ENCODE data around the gene NELL2.
"Not testable (repeated sequence)": the region's sequence is repeated elsewhere in the genome, so short reads cannot be mapped to it uniquely, and the experiment has no call there.

Gene NELL2

DNA sequence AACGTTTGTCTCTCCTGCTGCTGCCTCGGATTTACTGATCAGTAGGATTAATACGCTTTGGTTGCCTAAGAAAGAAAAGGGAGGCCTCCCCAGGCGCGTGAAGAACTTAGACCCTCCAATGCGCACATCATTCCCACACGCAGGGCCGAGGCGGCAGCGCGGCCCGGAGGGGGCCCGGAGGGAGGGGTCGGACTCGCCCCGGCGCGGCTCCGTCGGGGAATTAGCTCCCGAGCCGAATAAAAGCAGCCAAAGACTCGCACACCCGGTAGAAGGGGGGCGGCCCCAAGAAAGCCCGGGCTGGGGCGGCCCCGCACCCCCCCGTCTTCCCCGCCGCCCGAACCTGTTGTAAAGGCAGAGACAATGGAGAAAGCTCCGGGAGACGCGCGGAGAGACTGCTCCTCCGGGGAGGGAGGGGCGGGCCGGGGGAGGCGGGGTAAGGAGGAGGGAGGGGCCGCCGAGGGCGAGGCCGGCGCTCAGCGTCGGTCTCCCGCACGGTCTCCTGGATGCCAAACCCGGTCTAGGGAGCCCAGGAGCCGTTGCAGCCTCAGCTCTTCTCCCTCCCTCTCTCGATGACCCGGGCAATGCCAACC is at the start of gene NELL2:
Gene NELL2, minus strand, starts transcription at position 362 of the 590 bp plus-strand sequence. CDS start 446 bp downstream, outside the sequence.
- peak; percentile 39 for DNase-seq

DNA sequence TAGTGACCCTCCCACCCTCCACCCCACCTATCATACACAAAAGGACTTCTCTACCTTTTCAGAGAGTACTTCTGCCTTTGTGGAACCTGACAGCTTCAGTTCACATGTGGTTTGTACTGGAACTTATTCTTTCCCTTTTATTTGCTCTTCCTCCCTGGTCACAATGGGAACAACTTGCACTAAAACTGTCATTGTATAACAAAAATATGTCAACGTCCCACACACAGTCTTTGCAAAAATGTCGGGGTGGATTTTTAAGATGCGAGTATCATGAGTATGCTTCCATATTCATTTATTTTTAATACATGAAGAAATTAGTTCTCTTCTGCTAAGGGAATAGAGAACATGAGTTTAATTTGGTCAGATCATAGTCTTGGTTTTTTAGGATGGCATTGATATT is 45.6 kb upstream of the NELL2 start:
- DNase-seq: no peak

DNA sequence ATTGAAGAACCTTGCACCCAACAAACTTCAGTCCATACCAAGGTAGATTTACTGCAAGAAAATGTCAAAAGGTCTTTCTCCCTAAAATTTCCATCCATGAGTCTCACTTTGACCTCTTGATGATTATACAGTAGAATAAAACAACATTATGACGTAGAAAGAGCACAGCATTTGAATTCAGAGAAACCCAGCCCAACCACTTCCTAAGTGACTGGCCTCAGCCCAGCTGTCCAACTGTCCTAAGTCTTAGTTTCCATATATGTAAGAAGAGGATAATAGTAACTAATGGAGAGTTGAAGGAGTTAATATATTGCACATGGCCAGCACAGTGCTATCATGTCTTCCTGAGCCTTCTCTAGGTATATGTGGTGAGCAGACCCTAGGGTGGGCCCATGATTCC is 41.0 kb upstream of the NELL2 start:
- DNase-seq: no peak

DNA sequence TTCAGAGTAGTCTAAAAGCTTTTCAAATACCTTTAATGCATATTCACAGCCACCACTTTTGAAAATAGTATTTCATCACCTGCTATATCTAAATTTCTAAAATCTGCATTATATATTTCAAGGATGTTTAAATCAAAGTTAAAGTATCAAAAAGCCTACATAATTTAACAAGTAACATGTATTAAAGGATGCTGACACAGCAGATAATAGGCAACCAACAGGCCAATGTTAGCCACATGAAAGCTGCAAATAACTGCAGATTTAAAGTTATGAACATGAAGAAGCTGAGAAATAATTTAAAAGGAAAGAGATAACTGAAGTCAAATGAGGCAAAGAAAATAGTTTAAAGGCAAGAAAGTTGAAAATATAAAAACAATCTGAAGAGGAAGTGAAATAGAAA is 39.8 kb upstream of the NELL2 start:
- DNase-seq: no peak

DNA sequence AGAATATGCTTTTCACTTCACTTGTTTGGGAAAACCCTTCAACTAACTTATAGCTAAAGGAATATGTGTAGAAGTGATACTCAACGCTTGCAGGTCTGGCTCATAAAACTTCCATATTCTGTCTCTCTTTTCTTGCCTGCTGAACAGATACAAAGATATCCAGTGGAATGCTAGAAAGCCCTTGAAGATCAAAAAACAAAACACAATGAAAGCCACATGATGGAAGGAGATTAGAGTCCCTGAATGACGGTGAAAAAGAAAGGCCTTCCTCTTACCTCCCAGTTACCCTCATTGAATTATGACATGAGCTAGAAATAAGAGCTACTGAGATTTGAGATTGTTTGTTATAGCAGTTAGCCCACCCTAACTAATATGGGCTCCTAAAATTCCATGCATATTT is 28.2 kb upstream of the NELL2 start:
- DNase-seq: no peak

DNA sequence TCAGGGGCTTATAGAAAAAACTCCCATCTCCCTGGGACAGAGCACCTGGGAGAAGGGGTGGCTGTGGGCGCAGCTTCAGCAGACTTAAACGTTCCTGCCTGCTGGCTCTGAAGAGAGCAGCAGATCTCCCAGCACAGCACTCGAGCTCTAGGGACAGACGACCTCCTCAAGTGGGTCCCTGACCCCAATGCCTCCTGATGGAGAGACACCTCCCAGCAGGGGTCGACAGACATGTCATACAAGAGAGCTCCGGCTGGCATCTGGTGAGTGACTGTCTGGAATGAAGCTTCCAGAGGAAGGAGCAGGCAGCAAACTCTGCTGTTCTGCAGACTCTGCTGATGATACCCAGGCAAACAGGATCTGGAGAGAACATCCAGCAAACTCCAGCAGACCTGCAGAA is 22.0 kb upstream of the NELL2 start:
- not testable (repeated sequence) for DNase-seq

DNA sequence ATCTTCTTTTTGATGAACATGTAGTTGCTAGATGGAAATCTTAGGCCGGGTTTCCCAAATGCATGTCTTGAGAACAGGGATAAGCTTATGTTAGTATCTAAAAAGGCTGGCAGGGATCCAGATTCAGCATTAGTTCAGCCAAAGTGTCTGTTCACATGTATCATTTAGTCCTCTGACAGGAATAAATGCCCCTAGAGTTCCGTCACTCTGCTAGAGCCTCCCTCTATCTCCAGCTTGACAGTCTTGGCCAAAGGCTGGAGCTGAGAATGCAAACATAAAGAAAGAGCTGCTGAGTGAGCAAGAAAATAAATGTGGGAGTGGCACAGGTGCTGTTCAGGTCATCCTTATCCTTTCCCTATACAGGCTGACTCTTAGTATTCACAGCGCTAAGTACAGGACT is 13.8 kb upstream of the NELL2 start:
- DNase-seq: no peak

DNA sequence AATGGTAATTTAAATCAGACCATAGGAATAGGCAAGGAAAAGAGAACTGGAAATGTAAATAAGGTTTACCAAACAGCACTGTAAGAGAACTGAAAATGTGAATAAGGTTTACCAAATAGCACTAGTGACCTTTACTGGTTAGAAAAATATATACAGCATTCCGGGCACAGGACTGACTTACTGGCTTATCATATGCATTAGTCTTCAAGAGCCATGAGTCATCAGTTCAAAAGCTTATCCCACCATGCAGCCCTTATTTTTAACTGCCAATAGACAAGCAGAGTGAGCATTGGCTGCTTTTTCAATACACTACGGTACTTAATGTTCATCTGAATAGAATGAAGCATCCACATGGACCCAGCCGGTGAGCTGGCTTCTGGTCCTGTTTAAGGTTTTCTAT is 13.0 kb upstream of the NELL2 start:
- no peak for DNase-seq

DNA sequence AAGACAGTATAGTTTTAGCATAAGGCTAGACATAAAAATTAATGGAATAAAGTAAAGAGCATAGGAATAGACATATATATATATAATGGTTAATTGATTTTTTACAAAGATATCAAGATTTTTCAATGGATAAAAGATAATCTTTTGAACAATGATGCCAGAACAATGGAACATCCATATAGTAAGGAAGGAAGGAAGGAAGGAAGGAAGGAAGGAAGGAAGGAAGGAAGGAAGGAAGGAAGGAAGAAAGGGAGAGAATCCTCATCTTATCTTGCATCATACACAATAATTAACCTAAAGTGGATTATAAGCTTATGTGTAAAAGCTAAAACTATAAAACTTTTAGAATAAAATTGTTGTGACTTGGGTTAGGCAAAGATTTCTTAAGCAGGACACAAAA is 9.8 kb upstream of the NELL2 start:
- DNase-seq: no peak

DNA sequence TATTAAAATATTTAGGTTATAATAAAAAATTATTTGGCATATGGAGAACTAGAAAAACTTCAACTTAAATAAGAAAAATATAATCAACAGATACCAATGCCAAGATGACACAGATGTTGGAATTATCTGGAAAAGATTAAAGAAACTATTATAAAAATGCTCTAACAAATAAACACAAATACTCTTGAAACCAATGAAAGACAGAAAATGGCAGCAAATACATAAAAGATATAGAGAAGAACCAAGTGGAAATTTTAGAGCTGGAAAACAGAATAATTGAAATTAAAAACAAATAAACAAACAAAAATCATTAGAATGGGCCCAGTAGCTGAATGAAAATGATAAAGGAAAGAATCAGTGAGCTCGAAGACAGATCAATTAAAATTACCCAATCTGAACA is 5.1 kb upstream of the NELL2 start:
- no peak for DNase-seq

DNA sequence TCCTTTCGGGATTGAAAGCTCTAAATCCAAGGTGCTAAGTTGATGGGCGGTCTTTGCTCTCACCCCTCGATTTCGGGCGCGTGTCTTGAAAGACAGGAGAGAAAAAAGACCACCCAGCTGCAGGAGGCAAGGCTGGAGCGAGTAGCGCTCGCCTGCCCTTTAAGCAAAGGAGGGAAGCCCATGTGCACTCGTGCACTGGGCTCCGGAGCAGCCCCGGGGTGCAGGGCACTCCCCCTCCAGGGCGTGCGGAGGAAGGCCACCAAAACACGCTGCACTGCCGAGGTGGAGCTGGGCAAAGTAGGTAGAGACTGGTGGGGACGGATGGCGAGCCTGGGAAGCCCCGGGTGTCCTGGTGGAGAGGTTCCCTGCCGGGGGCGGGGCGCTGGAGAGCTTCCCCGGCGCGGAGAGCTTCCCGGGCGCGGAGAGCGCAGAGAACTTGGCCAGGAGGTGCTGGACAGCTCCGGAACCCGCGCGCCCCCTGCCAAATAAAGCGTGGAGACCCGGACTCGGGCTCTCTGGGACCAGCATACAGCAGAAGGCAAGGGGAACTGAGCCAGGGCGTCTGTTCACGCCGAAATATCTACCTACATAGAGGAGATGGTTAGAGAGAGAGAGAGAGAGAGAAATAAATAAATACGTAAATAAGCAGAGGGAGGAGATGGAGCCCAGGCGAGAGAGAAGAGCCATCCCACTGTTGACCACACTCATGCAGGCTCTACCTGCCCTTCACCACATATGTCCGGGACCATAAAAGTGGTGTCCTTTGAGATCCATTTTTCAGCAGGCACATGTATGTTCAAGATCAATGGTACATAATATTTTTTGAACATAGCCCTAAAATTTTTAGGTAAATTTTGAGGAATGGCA is 662 bp upstream of the NELL2 start:
- DNase-seq: peak; percentile 24

DNA sequence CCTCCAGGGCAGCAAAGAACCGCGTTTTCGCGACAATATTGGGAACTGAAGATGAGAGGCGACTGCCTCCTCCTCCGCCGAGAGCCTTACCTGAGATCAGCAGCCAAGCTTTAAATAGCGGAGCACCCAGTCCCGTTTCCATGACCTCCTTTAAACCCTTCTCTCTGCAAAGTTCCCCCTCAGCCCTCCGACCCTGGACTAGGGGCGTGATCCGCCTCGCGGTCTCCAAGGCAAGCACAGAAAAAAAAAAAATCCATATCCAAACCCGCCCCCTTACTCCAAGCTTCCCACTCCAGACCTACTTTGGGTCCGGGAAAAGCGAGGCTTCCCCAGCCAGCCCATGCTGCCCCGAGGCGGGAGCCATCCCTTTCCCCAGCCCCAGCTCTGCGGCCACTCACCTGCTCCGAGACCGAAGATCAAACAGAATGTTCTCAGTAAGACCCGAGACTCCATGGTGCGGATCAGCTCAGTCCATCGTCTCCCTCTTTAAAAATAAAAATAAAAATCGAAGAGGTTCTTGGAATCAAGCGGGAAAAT is 630 bp downstream of the NELL2 start:
- no peak for DNase-seq

DNA sequence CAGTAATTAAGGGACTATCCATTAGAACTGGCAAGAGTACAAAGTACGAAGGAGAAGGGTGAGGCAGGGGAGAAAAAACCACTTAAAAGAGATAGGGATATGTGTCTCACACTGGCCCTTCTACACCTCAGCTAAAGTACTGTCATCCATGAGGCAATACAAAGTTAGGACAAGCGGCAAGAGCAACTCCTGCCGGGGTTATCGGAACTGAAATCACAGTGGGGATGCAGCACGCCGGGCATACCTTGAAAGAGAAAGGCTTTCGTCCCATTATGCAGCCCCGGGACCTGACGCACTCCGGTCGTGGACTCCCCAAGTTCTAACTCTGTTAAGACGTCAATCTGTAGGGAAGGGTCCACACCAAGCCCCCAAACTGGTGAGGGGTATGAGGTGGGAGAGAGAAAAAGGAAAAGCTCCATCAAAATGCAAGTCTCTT is 1.1 kb downstream of the NELL2 start:
- no peak for DNase-seq

DNA sequence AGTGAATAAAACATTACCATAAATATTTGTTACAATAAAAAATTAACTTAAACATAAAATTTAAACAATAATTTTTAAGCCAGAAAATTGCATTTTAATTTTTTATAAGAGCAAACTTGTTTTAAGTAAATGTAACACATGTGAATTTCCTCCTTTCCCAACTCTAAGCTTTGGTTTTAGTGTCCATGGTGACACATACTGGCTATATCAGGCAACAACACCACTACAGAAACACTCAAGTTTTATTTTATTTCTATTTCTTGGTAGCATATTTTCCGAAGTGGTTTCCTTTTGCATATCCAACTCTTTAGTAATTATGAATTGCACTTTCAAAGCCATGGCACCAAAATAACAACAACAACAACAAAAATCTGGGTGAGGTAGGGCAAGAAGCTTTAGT is 2.2 kb downstream of the NELL2 start:
- no peak for DNase-seq

DNA sequence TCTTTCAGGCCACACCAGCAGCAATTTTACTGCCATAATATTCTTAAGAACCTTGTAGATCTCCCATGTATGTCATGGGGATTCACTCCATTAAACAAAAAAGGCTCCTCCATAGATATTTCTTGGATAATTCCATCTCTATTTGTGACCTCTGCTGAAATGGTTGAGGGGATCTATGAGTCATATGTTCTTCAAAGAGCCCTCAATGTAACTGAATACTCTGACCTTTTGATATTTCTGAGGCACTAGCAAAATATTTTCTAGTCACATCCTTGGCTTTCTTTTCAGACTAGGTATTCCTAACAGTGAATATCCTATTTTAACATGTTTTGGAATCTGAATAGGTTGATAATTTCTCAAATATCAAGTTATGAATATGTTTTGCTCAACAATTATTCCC is 6.6 kb downstream of the NELL2 start:
- DNase-seq: no peak

DNA sequence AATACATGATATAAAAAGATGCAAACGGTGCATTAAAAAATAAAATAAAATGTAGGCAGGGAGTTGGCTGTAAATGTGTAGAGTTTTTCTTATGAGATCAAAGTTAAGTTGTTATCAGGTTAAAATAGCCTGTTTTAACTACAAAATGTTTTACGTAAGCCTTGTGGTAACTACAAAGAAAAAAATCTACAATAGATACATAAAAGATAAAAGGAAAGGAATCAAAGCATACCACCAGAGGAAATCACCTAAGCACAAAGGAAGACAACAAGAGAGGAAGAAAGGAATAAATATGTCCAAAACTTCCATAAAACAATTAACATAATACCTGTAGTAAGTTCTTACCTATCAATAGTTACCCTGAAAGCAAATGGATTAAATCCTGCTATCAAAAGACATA is 12.2 kb downstream of the NELL2 start:
- DNase-seq: no peak

DNA sequence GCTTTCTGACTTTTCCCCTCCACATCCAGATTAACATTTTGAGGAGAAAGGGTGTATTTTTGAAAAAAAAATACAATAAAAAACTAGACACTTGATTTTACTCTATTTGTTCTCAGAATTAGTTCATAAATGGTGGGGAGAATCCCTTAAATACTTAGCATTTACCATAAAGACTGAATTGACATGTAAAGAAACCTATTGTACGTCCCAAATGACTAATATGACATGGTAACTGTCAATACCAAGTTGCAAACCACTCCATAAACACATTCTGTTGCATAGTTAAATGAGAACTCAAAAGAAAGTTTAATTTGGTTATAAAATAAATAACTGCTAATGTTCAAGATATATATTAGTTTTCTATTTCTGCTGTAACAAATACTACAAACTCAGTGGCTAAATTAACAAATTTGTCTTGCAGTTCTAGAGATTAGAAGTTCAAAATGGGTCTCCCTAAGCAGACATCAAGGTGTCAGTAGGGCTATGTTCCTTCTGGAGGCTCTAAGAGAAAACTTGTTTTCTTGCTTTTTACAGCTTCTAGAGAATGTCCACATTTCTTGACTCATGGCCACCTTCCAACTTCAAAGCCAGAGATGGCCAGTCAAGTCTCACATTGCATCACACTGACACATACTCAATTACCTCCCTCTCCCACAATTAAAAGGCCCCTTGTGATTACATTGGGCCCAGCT is 16.0 kb downstream of the NELL2 start:
- DNase-seq: no peak

DNA sequence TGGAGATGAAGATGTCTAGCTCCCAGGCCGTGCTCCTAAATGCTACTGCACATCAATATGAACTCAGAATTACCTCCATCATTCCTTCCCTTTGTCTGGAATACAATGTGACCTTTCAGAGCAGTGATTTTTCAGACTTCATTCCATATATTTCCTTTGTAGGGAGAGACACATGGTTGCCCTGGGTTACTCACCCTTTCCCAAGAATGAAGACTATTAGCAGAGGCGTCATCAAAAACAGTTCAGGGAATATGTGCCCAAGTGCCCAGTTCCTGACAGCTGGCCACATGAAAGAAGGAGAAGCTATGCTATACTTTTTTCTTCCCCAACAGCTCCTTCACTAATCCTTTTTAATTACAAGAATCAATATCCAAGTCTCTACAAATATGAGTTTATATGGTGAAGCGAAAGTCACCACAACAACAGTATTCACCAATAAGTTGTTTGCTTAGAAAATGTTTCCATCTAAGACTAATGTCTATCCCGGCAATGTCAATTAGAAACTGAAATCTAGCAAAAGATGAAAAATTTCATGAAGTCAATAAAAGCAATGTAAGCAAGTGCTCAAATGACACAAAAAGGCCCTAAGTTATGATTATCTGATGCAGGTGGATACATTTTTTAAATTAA is 17.8 kb downstream of the NELL2 start:
- no peak for DNase-seq

DNA sequence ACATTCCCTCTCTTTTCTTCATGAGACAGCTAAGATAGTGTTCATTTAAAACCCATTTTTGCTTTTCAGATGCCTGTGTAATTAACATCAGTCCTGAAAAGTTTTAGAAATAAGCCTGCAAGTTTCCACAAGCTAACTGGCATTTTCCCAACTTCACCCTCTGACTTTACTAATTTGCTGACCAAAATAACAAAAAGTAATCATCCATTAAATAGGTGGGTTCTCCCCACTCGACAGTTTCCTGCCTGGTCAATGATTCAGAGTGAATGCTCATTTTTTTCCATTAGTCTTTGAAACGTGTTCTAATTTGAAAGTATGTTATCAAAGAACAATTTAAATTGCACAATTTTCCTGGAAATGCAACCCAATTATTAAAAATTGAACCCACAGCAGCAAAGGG is 23.6 kb downstream of the NELL2 start:
- DNase-seq: no peak

DNA sequence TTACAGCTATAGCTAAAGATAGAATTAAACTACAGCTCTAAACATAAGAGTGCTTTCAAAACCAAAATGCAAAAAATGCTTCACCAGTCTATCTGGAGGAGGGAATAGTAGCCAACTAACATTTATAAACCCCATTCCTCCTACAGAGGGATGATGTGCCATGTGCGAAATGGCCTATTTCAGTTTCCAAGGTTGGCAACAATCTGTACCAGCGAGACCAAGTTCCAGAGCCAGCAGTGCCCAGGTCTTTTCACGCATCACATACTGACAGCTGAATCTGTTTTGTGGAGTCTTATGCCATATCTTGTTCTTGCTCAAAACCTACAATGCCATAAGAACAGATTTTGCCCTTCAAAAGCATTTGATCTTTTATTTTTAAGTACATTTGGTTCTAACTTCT is 24.5 kb downstream of the NELL2 start:
- DNase-seq: no peak

DNA sequence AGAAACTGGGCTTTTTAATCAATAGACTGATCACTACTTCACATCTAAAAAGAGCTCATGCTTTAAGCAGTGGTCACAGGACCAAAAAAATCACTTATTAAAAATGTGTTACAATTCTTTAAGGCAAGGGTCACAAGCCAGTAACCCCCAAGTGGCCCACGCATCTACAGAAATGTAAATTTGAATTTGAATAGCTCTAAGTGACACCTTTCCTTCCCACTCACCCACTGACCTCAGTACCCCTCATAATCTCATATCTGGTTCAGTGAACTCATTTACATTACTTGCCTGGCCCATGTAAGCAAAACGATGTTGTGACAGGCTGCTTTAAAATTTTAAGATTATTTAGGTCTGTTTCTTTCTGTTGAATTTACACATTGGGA is 27.4 kb downstream of the NELL2 start:
- no peak for DNase-seq

DNA sequence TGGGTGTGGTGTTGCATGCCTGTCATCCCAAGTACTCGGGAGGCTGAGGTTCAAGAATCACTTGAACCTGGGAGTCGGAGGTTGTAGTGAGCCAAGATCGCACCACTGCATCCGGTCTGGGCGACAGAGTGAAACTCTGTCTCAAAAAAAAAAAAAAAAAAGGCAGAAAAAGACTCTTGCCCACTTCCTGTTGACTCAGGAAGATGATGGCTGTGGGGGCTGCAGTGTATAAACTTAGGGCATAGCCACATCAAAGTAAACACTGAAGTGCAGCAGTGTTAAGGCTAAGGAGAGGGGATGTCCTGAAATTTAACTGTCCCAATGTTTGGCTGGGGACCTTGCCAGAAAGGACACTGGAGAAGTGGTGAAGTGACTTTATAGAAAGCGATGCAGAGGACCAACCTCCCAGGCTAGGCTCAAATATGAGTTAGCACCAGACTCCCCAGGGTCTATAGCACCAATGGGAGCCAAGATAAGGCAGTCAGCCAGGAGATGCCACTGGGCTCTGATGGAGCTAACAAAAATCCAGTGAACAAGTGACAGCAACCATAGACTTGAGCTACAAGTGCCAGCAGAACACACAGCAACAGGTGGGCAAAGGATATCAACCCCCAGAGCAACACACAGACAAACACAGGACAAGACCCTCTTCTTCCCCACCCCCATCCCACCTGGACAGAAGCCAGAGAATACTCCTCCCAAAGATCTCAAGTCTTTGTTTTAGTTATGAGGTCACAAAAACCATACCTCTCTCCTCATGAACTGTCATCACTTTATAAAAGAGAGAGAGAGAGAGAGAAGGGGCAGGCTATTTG is 28.0 kb downstream of the NELL2 start:
- DNase-seq: peak; percentile 24

Measured in activated CD4-positive, alpha-beta T cell treated with anti-CD3 and anti-CD28 coated beads for 1 hour (primary cell).